GM12873 (cell line): ENCODE data around the gene LRRC10B.

Experiments
- TF ChIP-seq, protein P1 (sequence below): IDR thresholded peaks from 2 replicates; pipeline ENCODE4 v1.5.1; 2012; ENCODE audit warnings: low read depth, mild to moderate bottlenecking, moderate library complexity, low read length, control low read depth; ENCODE audit not compliant: insufficient read depth; ENCODE audit errors: missing control alignments

Gene LRRC10B

GRCh38 chr11:61540528-61540927, 32.0 kb downstream of the LRRC10B start:
- TF ChIP-seq, protein P1, sequence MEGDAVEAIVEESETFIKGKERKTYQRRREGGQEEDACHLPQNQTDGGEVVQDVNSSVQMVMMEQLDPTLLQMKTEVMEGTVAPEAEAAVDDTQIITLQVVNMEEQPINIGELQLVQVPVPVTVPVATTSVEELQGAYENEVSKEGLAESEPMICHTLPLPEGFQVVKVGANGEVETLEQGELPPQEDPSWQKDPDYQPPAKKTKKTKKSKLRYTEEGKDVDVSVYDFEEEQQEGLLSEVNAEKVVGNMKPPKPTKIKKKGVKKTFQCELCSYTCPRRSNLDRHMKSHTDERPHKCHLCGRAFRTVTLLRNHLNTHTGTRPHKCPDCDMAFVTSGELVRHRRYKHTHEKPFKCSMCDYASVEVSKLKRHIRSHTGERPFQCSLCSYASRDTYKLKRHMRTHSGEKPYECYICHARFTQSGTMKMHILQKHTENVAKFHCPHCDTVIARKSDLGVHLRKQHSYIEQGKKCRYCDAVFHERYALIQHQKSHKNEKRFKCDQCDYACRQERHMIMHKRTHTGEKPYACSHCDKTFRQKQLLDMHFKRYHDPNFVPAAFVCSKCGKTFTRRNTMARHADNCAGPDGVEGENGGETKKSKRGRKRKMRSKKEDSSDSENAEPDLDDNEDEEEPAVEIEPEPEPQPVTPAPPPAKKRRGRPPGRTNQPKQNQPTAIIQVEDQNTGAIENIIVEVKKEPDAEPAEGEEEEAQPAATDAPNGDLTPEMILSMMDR: no peak

DNA sequence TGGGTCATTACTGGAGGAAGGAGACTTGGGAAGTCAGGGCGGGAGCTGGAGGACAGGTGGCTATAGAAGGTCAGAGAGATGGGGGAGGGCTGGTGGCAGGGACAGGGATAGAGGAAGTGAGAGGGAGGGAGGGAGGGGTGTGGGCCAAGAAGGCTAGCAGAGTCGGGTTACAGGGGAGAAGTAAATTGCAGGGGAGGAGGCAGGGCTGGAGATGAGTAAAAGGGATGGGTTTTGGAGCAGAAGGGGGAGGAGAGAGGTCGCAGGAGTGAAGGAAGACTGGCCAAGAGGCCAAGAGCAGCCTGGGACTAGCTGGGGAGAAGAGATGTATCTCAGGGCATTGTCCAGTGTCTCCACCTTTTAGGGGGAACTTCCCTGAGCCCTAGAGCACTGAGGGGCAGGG, 33.0 kb downstream of the LRRC10B start:
- TF ChIP-seq, protein P1: no peak

GRCh38 chr11:61542024-61542461, 33.5 kb downstream of the LRRC10B start:
- TF ChIP-seq, protein P1: no peak

GRCh38 chr11:61542705-61543104, 34.2 kb downstream of the LRRC10B start:
- TF ChIP-seq, protein P1: no peak

GRCh38 chr11:61543606-61544306, 35.2 kb downstream of the LRRC10B start:
- TF ChIP-seq, protein P1: no peak

DNA sequence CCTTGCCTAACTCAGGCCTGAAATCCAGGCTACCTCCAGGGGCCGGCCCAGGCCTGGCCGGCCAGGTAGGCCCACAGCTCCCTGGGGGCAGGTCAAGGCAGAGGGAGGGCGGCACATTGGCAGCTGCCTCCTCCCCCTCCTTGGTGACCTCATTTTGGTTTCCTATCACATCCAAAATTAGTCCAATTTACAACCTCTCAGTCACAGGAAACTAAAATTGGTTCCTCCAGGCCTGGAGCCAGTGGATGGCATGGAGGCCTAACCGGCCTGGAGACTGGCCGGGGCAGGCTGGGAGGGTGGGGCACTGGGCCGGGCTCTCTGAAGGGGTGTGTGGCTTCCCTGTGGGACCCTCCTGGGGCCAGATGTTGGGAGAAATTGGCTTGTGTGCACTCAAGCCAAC, 35.9 kb downstream of the LRRC10B start:
- TF ChIP-seq, protein P1: no peak

DNA sequence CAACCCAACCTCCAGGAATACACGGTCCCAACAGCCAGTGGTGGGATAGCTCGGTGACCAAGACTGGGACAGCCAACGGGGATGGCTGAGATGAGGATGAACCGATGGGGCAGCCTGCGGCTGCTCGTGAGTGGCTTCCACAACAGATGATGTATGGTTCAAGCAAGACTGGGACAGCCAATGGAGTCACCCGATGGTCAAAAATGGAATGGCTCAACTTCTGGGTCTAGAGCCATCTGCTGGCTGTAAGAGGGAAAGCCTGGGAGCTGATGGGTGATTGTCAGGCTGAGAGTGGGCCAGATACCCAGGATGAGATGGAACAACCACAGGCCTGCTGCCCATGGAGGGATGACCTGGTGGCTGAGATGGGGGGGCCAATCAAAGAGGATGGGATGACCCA, 36.8 kb downstream of the LRRC10B start:
- TF ChIP-seq, protein P1: peak; percentile 66

DNA sequence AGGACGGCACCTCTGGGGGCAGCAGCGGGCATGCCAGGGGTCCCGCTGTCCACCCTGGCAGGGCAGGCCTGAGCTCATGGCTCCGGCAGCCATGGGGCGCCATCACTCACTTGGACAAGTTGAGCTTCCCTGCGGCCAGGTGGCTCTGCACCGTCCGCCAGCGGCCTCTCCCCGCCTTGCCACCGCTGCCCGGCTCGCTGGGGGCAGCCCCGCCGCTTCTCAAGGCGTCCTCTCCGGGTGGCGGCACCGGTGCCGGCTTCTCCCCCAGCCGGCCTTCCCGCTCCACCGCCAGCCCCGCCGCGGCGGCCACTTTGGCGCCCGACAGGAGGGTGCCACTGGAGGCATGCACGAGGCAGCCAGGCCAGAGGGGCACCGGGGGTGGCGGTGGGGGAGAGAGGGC, 37.4 kb downstream of the LRRC10B start:
- TF ChIP-seq, protein P1: no peak
